Tibial nerve (tissue), 4 donors: ENCODE data around the gene HLA-F.

ENCODE experiments used
- CTCF ChIP-seq, 5 experiments: fragments of 200-600 bp in 3 of 5; fragments of 450-650 bp in 2 of 5; sonication (generic) in 3 of 5; IDR thresholded peaks; one replicate each; pipeline ENCODE4 v1.5.1; 2016 to 2019; ENCODE audit warnings: antibody characterized with exemption in 5 of 5, mild to moderate bottlenecking in 3 of 5, moderate library complexity in 2 of 5
- EP300 ChIP-seq, 2 donors: sonication (generic); formaldehyde crosslinking; IDR thresholded peaks; one replicate each; pipeline ENCODE4 v1.6.1; 2017; ENCODE audit warnings: antibody characterized with exemption in 2 of 2, mild to moderate bottlenecking in 1 of 2
- POLR2A ChIP-seq, 2 donors: fragments of 450-650 bp; IDR thresholded peaks; one replicate each; pipeline ENCODE4 v1.6.1; 2017; ENCODE audit warnings: antibody characterized with exemption in 2 of 2, mild to moderate bottlenecking in 2 of 2, moderate library complexity in 2 of 2

- TF ChIP-seq EP300 (IDR thresholded peaks at IDR 0.05) (no peak), CTCF (IDR thresholded peaks at IDR 0.05) (no peak), POLR2A (IDR thresholded peaks at IDR 0.05) (no peak)
Observed at GRCh38 chr6:29678114-29678513, 45.1 kb upstream of the HLA-F start.
